Measurements from ENCODE around the gene KIF16B.

The KIF16B gene

GRCh38 chr20:16574656-16575355 is 1.6 kb upstream of the KIF16B start (continued):
- no peak for TF ChIP-seq REST (tag by site-specific recombination; IDR thresholded peaks at IDR 0.05)
- no peak for TF ChIP-seq ZFP3 (tag by site-specific recombination; IDR thresholded peaks at IDR 0.05; ENCODE audit: low read depth)
- TF ChIP-seq ZNF660 (tag by site-specific recombination; IDR thresholded peaks at IDR 0.05), result no peak
- no peak for TF ChIP-seq ZNF292 (tag by site-specific recombination; IDR thresholded peaks at IDR 0.05; ENCODE audit: borderline replicate concordance, low read depth)
- no peak for TF ChIP-seq ZNF521 (tag by site-specific recombination; IDR thresholded peaks at IDR 0.05)
- TF ChIP-seq KLF8 (tag by site-specific recombination; IDR thresholded peaks at IDR 0.05), result peak; percentile 64
- no peak for TF ChIP-seq ZNF114 (tag by site-specific recombination; IDR thresholded peaks at IDR 0.05)
- TF ChIP-seq ZFHX2 (tag by site-specific recombination; conservative IDR thresholded peaks at IDR 0.05), result 0 out of 2 replicates have a peak, but pooled peaks have one; percentile 6
- peak; percentile 49 for TF ChIP-seq ZNF341 (tag by site-specific recombination; IDR thresholded peaks at IDR 0.05; ENCODE audit: low read depth)
- no peak for TF ChIP-seq ZIC2 (tag by site-specific recombination; IDR thresholded peaks at IDR 0.05)
- no peak for TF ChIP-seq PRDM1 (tag by site-specific recombination; IDR thresholded peaks at IDR 0.05)
- no peak for TF ChIP-seq ZNF248 (tag by site-specific recombination; IDR thresholded peaks at IDR 0.05)
- 0 out of 2 replicates have a peak, but pooled peaks have one; percentile 41 for TF ChIP-seq KLF9 (tag by site-specific recombination; IDR thresholded peaks at IDR 0.05; ENCODE audit: low read depth)
- peak; percentile 36 for TF ChIP-seq SP3 (tag by site-specific recombination; IDR thresholded peaks at IDR 0.05)
- no peak for TF ChIP-seq ZNF830 (tag by site-specific recombination; IDR thresholded peaks at IDR 0.05; ENCODE audit: low read depth)
- TF ChIP-seq SP2 (tag by site-specific recombination; IDR thresholded peaks at IDR 0.05), result peak; percentile 59
- no peak for TF ChIP-seq EGR2 (tag by site-specific recombination; IDR thresholded peaks at IDR 0.05; ENCODE audit: low read depth)
- 0 out of 2 replicates have a peak, but pooled peaks have one; percentile 45 for TF ChIP-seq PATZ1 (tag by site-specific recombination; IDR thresholded peaks at IDR 0.05)
- no peak for TF ChIP-seq ZEB2 (tag by site-specific recombination; IDR thresholded peaks at IDR 0.05)
- no peak for TF ChIP-seq ZNF311 (tag by site-specific recombination; IDR thresholded peaks at IDR 0.05; ENCODE audit: borderline replicate concordance)
- TF ChIP-seq PRDM6 (tag by site-specific recombination; IDR thresholded peaks at IDR 0.05), result no peak
- TF ChIP-seq ZNF610 (tag by site-specific recombination; IDR thresholded peaks at IDR 0.05; ENCODE audit: borderline replicate concordance), result peak; percentile 69; the same call in 1 of the 2 replicates
- TF ChIP-seq ZNF791 (tag by site-specific recombination; IDR thresholded peaks at IDR 0.05), result no peak
- TF ChIP-seq ZSCAN5A (tag by site-specific recombination; IDR thresholded peaks at IDR 0.05), result no peak
- no peak for TF ChIP-seq GLI4 (tag by site-specific recombination; IDR thresholded peaks at IDR 0.05)
- TF ChIP-seq ZNF837 (tag by site-specific recombination; IDR thresholded peaks at IDR 0.05), result no peak
- TF ChIP-seq ZBTB17 (tag by site-specific recombination; IDR thresholded peaks at IDR 0.05), result peak; percentile 30; the same call in 1 of the 2 replicates
- TF ChIP-seq ZNF24 (tag by site-specific recombination; IDR thresholded peaks at IDR 0.05), result no peak
- TF ChIP-seq ZNF146 (tag by site-specific recombination; IDR thresholded peaks at IDR 0.05), result no peak

All from HEK293 (cell line).